ENCODE measurements around the gene GJD2.
A peak's percentile ranks its signal among the peaks of the same experiment; 100 is the strongest.

Gene GJD2

GRCh38 chr15:34754674-34755418 is at the start of gene GJD2:
TSS of gene GJD2 (minus strand) at chr15:34754998. CDS start at chr15:34754488, 510 bp downstream.
- Mint-ChIP-seq H3K4me1 (peaks cover 2% of the 10 kb centered on the region), H3K36me3 (ENCODE audit: low read depth) (no peaks in the 10 kb centered on the region), H3K4me3 (no peak within 1 kb of the TSS), H3K27ac (no peak within 1 kb of the TSS), H3K9me3 (no peaks in the 10 kb centered on the region), H3K27me3 (peaks cover 57% of the 10 kb centered on the region)
- peak; percentile 43 for ATAC-seq
- no peak for DNase-seq

- ATAC-seq (peak; percentile 54), DNase-seq (no peak)
- Mint-ChIP-seq H3K27me3 (peaks cover 26% of the 10 kb centered on the region), H3K36me3 (ENCODE audit: low read depth) (no peaks in the 10 kb centered on the region), H3K4me3 (no peak overlapping the region), H3K4me1 (peaks cover 6% of the 10 kb centered on the region), H3K27ac (no peak overlapping the region), H3K9me3 (peaks cover 5% of the 10 kb centered on the region)
Measured at GRCh38 chr15:34804113-34804512, 49.3 kb upstream of the GJD2 start.

- Mint-ChIP-seq H3K9me3 (peaks cover 5% of the 10 kb centered on the region), H3K27me3 (peaks cover 28% of the 10 kb centered on the region)
- no peak for ATAC-seq
Measured at GRCh38 chr15:34802803-34803750, 48.3 kb upstream of the GJD2 start.

GRCh38 chr15:34802371-34802770 is 47.6 kb upstream of the GJD2 start:
- DNase-seq (no peak), ATAC-seq (no peak)
- Mint-ChIP-seq H3K4me3 (no peak overlapping the region), H3K4me1 (peaks cover 6% of the 10 kb centered on the region), H3K27ac (no peak overlapping the region), H3K36me3 (ENCODE audit: low read depth) (no peaks in the 10 kb centered on the region), H3K27me3 (peaks cover 33% of the 10 kb centered on the region), H3K9me3 (peaks cover 5% of the 10 kb centered on the region)

More at GRCh38 chr15:34802803-34803750, 48.3 kb upstream of the GJD2 start:
- Mint-ChIP-seq H3K27ac (no peak overlapping the region), H3K4me3 (no peak overlapping the region), H3K4me1 (peaks cover 6% of the 10 kb centered on the region), H3K36me3 (ENCODE audit: low read depth) (no peaks in the 10 kb centered on the region)
- no peak for DNase-seq

- Mint-ChIP-seq H3K27me3 (peaks cover 44% of the 10 kb centered on the region), H3K9me3 (no peaks in the 10 kb centered on the region), H3K36me3 (ENCODE audit: low read depth) (no peaks in the 10 kb centered on the region), H3K4me3 (no peak overlapping the region), H3K27ac (no peak overlapping the region), H3K4me1 (peaks cover 6% of the 10 kb centered on the region)
- no peak for DNase-seq
- no peak for ATAC-seq
Measured at GRCh38 chr15:34799149-34800101, 44.6 kb upstream of the GJD2 start.

GRCh38 chr15:34796847-34797435 is 42.1 kb upstream of the GJD2 start:
- H3K27ac Mint-ChIP-seq: no peak overlapping the region
- no peaks in the 10 kb centered on the region for H3K4me1 Mint-ChIP-seq
- no peak for DNase-seq
- no peak overlapping the region for H3K4me3 Mint-ChIP-seq
- no peaks in the 10 kb centered on the region for H3K9me3 Mint-ChIP-seq
- H3K27me3 Mint-ChIP-seq: peaks cover 58% of the 10 kb centered on the region
- no peak for ATAC-seq
- no peaks in the 10 kb centered on the region for H3K36me3 Mint-ChIP-seq (ENCODE audit: low read depth)

GRCh38 chr15:34795267-34796081 is 40.7 kb upstream of the GJD2 start, which contains the start of gene ACTC1:
TSS of gene ACTC1 (minus strand) at chr15:34795549. CDS start at chr15:34794808, 741 bp downstream.
- Mint-ChIP-seq H3K4me1 (no peaks in the 10 kb centered on the region), H3K36me3 (ENCODE audit: low read depth) (no peaks in the 10 kb centered on the region), H3K27ac (no peak within 1 kb of the TSS), H3K9me3 (no peaks in the 10 kb centered on the region), H3K27me3 (peaks cover 62% of the 10 kb centered on the region), H3K4me3 (no peak within 1 kb of the TSS)
- peak; percentile 33 for ATAC-seq
- peak; percentile 6 for DNase-seq

- H3K27ac Mint-ChIP-seq: no peak overlapping the region
- peaks cover 63% of the 10 kb centered on the region for H3K27me3 Mint-ChIP-seq
- DNase-seq: no peak
- H3K36me3 Mint-ChIP-seq (ENCODE audit: low read depth): no peaks in the 10 kb centered on the region
- no peak for ATAC-seq
- H3K9me3 Mint-ChIP-seq: no peaks in the 10 kb centered on the region
- no peak overlapping the region for H3K4me3 Mint-ChIP-seq
- no peaks in the 10 kb centered on the region for H3K4me1 Mint-ChIP-seq
Measured at GRCh38 chr15:34794590-34795206, 39.9 kb upstream of the GJD2 start.

- Mint-ChIP-seq H3K9me3 (no peaks in the 10 kb centered on the region), H3K4me1 (no peaks in the 10 kb centered on the region), H3K27ac (no peak overlapping the region), H3K4me3 (no peak overlapping the region), H3K36me3 (ENCODE audit: low read depth) (no peaks in the 10 kb centered on the region), H3K27me3 (peaks cover 63% of the 10 kb centered on the region)
- ATAC-seq (no peak), DNase-seq (no peak)
Measured at GRCh38 chr15:34793901-34794300, 39.1 kb upstream of the GJD2 start.

- Mint-ChIP-seq H3K4me1 (no peaks in the 10 kb centered on the region), H3K27me3 (peaks cover 61% of the 10 kb centered on the region), H3K36me3 (ENCODE audit: low read depth) (no peaks in the 10 kb centered on the region), H3K9me3 (no peaks in the 10 kb centered on the region), H3K4me3 (no peak overlapping the region), H3K27ac (no peak overlapping the region)
- DNase-seq (no peak), ATAC-seq (no peak)
Measured at GRCh38 chr15:34793071-34793470, 38.3 kb upstream of the GJD2 start.

GRCh38 chr15:34791701-34792100 is 36.9 kb upstream of the GJD2 start:
- H3K4me1 Mint-ChIP-seq: no peaks in the 10 kb centered on the region
- no peak for DNase-seq
- H3K27me3 Mint-ChIP-seq: peaks cover 57% of the 10 kb centered on the region

GRCh38 chr15:34790121-34790520 is 35.3 kb upstream of the GJD2 start:
- H3K4me1 Mint-ChIP-seq: no peaks in the 10 kb centered on the region
- no peak overlapping the region for H3K4me3 Mint-ChIP-seq
- no peak for ATAC-seq
- H3K36me3 Mint-ChIP-seq (ENCODE audit: low read depth): no peaks in the 10 kb centered on the region
- no peak for DNase-seq
- peaks cover 47% of the 10 kb centered on the region for H3K27me3 Mint-ChIP-seq
- no peaks in the 10 kb centered on the region for H3K9me3 Mint-ChIP-seq
- no peak overlapping the region for H3K27ac Mint-ChIP-seq

More at GRCh38 chr15:34791701-34792100, 36.9 kb upstream of the GJD2 start:
- ATAC-seq: no peak
- H3K4me3 Mint-ChIP-seq: no peak overlapping the region
- no peaks in the 10 kb centered on the region for H3K9me3 Mint-ChIP-seq
- no peaks in the 10 kb centered on the region for H3K36me3 Mint-ChIP-seq (ENCODE audit: low read depth)
- no peak overlapping the region for H3K27ac Mint-ChIP-seq

GRCh38 chr15:34789326-34789725 is 34.5 kb upstream of the GJD2 start:
- DNase-seq (no peak), ATAC-seq (no peak)
- H3K4me3 Mint-ChIP-seq: no peak overlapping the region
- no peak overlapping the region for H3K27ac Mint-ChIP-seq
- H3K36me3 Mint-ChIP-seq (ENCODE audit: low read depth): no peaks in the 10 kb centered on the region
- peaks cover 39% of the 10 kb centered on the region for H3K27me3 Mint-ChIP-seq
- no peaks in the 10 kb centered on the region for H3K9me3 Mint-ChIP-seq
- H3K4me1 Mint-ChIP-seq: no peaks in the 10 kb centered on the region
